ENCODE measurements around the gene SHBG. TPM values are rescaled to one million over a fixed set of nuclear protein-coding genes. Genes with fewer than 3 reads are reported as not detected.

The SHBG gene
- total and polyA plus RNA-seq, 2 of the 4 experiments (the other 2 are of a cell fraction) = 0.36 to 0.38 TPM

DNA sequence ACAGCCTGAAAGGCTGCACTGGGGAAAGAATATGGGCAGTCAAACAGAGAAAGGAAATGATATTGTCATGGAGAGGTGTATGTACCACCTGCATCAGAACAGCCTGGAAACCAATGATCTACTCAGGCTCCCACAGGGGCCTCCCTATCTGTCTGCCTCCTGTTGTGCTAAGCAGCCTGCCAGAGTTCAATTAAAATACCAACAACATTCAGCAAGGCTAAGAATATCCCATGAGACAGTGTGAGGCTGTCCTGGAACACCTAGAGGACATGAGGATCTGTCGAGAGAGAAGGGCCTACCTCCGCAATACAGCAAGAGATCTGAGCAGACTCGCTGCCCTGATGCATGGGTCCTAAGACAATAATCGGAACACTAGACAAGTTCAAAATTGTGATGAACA, 23.7 kb upstream of the SHBG start:
- Histone ChIP-seq H3K56ac (ENCODE audit: extremely low read depth, insufficient read depth, low read length) (no peak overlapping the region), H3K27me3 (ENCODE audit: control insufficient read depth, insufficient read depth, low read length) (no peaks in the 10 kb centered on the region), H3K4me3 (ENCODE audit: insufficient read depth, low read depth, low read length) (no peak overlapping the region), H3K79me1 (ENCODE audit: low read depth in 1 of 2, low read length in 2 of 2) (peaks cover 46 to 54% of the 10 kb centered on the region in 2 experiments), H4K91ac (ENCODE audit: insufficient read depth, low read depth, low read length) (no peak overlapping the region), H3K4ac (ENCODE audit: low read depth, low read length) (no peak overlapping the region), H2BK120ac (ENCODE audit: low read depth, low read length) (no peak overlapping the region), H2BK20ac (ENCODE audit: low read depth, low read length) (no peak overlapping the region), H3K18ac (ENCODE audit: low read depth, low read length) (no peak overlapping the region), H2AK5ac (ENCODE audit: low read depth, low read length) (no peak overlapping the region), H4K8ac (ENCODE audit: low read depth in 2 of 2, low read length in 2 of 2) (no peak overlapping the region), H3K14ac (replicated peaks; ENCODE audit: low read depth, low read length) (no peak overlapping the region), H3K4me1 (ENCODE audit: control insufficient read depth, insufficient read depth, low read length) (peaks cover 2% of the 10 kb centered on the region; the same call in 1 of the 2 replicates), H2BK15ac (ENCODE audit: low read depth, low read length) (no peak overlapping the region), H2AK9ac (replicated peaks; ENCODE audit: low read depth, low read length, poor library complexity) (no peak overlapping the region), H3K9me3 (ENCODE audit: control insufficient read depth, insufficient read depth, low read length) (no peaks in the 10 kb centered on the region), H3K23ac (ENCODE audit: low read depth, low read length) (no peak overlapping the region), H3K36me3 (ENCODE audit: control insufficient read depth, insufficient read depth, low read length) (peaks cover 38% of the 10 kb centered on the region), H2BK5ac (ENCODE audit: low read depth, low read length, poor library complexity, severe bottlenecking) (no peak overlapping the region), H3K27ac (ENCODE audit: insufficient read depth, low read length) (no peak overlapping the region), H4K5ac (ENCODE audit: low read depth, low read length) (no peak overlapping the region), H4K20me1 (ENCODE audit: insufficient read depth, low read length) (peaks cover 37% of the 10 kb centered on the region), H3K9me1 (ENCODE audit: insufficient read depth, low read length) (peaks cover 7% of the 10 kb centered on the region; the same call in 1 of the 2 replicates), H3K9ac (ENCODE audit: low read depth, low read length) (no peak overlapping the region), H2AFZ (replicated peaks; ENCODE audit: low read length, poor library complexity) (no peak overlapping the region), H3K4me2 (ENCODE audit: low read depth, low read length) (no peak overlapping the region)
- no peak for ATAC-seq (ENCODE audit: low read depth)
- TF ChIP-seq MXI1 (IDR thresholded peaks at IDR 0.05; ENCODE audit: borderline replicate concordance, low read depth, low read length) (no peak), RFX5 (IDR thresholded peaks at IDR 0.05; ENCODE audit: low read depth, low read length) (no peak), POLR2A (IDR thresholded peaks at IDR 0.05; ENCODE audit: low read depth, low read length) (no peak), RCOR1 (IDR thresholded peaks at IDR 0.05; ENCODE audit: insufficient replicate concordance, low read length) (no peak), RAD21 (IDR thresholded peaks at IDR 0.05; ENCODE audit: low read length) (no peak), FOS (IDR thresholded peaks at IDR 0.05; ENCODE audit: low read depth, low read length) (no peak), CEBPB (IDR thresholded peaks at IDR 0.05; ENCODE audit: low read depth, low read length) (no peak)
- TF ChIP-seq, protein P1, sequence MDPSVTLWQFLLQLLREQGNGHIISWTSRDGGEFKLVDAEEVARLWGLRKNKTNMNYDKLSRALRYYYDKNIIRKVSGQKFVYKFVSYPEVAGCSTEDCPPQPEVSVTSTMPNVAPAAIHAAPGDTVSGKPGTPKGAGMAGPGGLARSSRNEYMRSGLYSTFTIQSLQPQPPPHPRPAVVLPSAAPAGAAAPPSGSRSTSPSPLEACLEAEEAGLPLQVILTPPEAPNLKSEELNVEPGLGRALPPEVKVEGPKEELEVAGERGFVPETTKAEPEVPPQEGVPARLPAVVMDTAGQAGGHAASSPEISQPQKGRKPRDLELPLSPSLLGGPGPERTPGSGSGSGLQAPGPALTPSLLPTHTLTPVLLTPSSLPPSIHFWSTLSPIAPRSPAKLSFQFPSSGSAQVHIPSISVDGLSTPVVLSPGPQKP (IDR thresholded peaks at IDR 0.05; ENCODE audit: borderline replicate concordance, low read depth, low read length) = no peak
- TF ChIP-seq, protein P2, sequence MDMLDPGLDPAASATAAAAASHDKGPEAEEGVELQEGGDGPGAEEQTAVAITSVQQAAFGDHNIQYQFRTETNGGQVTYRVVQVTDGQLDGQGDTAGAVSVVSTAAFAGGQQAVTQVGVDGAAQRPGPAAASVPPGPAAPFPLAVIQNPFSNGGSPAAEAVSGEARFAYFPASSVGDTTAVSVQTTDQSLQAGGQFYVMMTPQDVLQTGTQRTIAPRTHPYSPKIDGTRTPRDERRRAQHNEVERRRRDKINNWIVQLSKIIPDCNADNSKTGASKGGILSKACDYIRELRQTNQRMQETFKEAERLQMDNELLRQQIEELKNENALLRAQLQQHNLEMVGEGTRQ (IDR thresholded peaks at IDR 0.05; ENCODE audit: low read depth, low read length) = no peak
- in situ Hi-C loops (cut with MboI; ENCODE audit: low sequenced_read_pairs) (no loop called here), dilution Hi-C loops (cut with HindIII; ENCODE audit: low sequenced_read_pairs, unreplicated experiment) (no loop called here), intact Hi-C loops (cut with micrococcal nuclease) (no loop called here)
- ChIA-PET POLR2A (ENCODE audit: unreplicated experiment) (interaction anchor here (1.0 kb wide), 1 partner anchor 28 kb away, joined by 3 read pairs; no protein-coding TSS in a partner anchor), CTCF (no interaction called here)
- WGBS, 2 experiments (ENCODE audit: extremely low coverage in 2 of 2, insufficient read length in 1 of 2) = no CpG with 5 or more reads among the region's 4 CpGs
- DNase-seq = no peak
- no TSS peak for BruUV-seq (replicated peaks)
